GM21737 (cell line): ENCODE results near the gene GMCL2.

ENCODE experiments used
- ATAC-seq: cut with Tn5 transposase; IDR thresholded peaks from one replicate; pipeline ENCODE4 v1.9.1; 2021; ENCODE audit warnings: mild to moderate bottlenecking, moderate library complexity; ENCODE audit not compliant: unreplicated experiment

GMCL2 gene

DNA sequence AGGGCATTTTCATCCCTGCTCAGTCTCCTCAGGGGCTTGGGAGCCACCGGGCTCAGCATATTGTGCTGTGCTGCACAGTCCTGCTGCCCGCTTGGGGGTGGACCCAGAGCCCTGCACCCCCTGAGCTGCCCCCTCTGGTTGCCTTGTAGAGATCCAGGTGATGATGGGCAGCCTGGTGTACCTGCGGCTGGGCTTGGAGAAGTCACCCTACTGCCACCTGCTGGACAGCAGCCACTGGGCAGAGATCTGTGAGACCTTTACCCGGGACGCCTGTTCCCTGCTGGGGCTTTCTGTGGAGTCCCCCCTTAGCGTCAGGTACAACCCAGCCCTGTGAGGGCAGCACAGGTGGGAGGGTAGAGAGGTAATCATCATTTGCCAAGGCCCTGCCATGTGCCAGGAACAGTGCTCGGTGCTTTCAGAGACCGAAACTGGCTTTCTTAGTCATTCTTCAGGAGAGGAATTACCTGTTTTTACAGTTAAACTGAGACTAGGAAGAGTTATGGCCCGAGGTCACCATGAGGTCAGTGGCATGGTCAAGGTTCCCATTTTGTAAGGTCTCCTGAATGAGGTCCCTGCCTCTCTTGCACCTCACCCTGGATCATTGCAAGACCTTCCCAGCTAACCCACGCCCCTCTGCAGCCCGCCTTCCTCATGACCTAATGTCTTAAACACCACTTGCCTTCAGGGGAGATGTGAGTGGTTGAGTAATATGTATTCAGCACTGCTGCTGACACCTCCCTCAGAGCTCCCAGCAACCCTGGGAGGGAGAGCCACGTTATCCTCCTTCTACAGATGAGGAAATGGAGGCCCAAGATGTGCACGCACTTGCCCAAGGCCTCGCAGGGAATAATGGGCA, 41.0 kb downstream of the GMCL2 start:
- ATAC-seq = no peak

DNA sequence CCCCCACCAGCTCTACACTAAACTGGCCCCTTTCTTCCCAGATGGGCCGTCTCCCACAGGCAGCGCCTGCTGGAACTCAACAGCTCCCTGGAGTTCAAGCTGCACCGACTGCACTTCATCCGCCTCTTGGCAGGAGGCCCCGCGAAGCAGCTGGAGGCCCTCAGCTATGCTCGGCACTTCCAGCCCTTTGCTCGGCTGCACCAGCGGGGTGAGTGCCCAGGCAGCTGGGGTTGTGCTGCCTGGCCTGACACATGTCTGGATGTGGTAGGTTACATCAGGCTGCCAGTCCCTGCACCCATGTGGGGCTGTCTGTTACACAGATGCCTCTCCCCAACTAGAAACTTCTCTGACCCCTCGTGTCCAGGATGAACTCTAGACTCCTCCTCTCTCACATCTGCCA, 43.3 kb downstream of the GMCL2 start:
- no peak for ATAC-seq

DNA sequence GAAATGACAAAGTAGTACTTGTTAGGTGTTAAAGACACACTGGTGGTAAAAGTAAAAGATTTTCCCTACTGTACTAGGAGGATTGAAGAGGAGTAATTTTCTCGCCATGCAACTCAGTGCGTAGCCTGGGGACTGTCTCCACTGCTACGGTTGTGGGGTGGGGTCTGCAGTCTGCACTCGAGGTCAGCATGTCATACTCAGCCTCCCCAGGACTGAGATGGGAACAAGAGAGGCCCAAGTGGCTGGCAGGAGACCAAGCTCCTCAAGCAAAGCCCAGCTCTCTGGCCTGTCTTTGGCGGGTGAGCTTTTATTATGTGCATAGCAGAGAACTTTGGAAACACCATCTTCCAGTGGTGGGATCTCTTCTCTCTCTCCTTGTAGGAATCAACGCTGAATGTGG, 43.9 kb downstream of the GMCL2 start:
- no peak for ATAC-seq

DNA sequence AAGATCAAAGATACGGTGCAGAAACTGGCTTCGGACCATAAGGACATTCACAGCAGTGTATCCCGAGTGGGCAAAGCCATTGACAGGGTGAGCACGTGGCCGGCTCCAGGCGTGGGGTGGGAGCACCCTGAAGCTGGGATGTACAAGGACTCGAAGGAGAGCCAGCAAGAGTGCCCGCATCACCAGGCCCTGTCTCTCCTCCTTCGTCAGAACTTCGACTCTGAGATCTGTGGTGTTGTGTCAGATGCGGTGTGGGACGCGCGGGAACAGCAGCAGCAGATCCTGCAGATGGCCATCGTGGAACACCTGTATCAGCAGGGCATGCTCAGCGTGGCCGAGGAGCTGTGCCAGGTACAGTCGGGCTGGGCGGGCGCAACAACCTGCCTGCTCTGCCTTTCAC, 44.5 kb downstream of the GMCL2 start:
- ATAC-seq = no peak

DNA sequence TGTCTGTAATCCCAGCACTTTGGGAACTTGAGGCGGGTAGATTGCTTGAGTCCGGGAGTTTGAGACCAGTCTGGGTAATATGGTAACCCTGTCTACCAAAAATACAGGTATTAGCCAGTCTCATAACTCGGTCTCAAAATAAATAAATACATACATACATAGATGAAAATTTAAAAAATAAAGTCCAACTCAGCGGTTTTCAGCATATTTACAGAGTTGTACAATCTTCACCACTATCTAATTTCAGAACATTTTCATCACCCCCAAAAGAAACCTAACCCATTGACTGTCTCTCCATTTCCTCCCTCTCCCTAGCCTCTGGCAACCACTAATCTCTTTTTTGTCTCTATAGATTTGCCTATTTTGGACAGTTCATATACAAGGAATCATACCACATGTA, 45.6 kb downstream of the GMCL2 start:
- no peak for ATAC-seq

DNA sequence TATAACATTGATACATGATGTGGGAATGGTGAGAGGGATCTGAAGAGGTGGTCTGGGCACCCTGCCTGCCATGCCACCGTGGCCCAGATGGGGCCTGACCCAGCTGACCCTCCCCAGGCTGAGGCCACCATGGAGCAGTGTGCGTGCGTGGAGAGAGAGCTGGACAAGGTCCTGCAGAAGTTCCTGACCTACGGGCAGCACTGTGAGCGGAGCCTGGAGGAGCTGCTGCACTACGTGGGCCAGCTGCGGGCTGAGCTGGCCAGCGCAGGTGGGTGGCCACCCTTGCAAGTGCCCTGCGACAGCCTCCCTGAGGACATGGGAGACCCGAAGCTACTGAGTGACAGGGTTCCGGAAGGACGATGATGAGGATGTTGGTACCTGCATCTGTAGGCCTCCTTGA, 49.2 kb downstream of the GMCL2 start:
- no peak for ATAC-seq

DNA sequence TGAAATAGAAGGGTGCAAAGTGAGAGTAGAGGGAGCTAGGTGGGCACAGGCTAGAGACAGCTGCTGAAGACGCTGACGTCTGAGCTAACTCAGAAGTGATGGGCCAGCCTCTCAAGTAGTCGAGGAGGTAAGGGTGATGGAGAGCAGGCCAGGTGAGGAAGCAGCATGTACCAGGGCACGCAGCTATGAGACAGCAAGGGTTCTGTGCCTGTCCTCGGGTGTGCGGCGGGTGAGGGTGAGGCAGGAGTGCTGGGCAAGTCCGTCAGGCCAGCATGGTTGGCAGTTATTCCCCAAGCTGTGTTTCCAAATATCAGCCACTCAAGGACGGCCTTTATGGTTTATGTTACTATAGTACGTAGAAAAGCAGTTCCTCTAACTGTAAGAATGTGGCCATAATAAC, 50.2 kb downstream of the GMCL2 start:
- ATAC-seq = no peak
